Activated naive CD4-positive, alpha-beta T cell treated with anti-CD3 and anti-CD28 coated beads for 36 hours (primary cell): ENCODE measurements around the gene HINT2. TPM values are rescaled to one million over a fixed set of nuclear protein-coding genes. Genes with fewer than 3 reads are reported as not detected.

Source experiments
- CTCF ChIA-PET: fragments of 350-600 bp; sonication (Branson Sonifier 250); formaldehyde crosslinking; loops from one replicate; lab custom pipeline; 2021; ENCODE audit warnings: antibody characterized with exemption; lab: Charles Lee
- DNase-seq: peaks from one replicate; pipeline ENCODE4 v3.0.0-alpha.2; 2020
- H3K27ac Mint-ChIP-seq: one replicate; pipeline ENCODE4 v1.8.0; 2021; ENCODE audit warnings: mild to moderate bottlenecking, mixed read lengths
- H3K27me3 Mint-ChIP-seq: one replicate; pipeline ENCODE4 v1.8.0; 2021; ENCODE audit warnings: low read depth, mixed read lengths
- H3K36me3 Mint-ChIP-seq: one replicate; pipeline ENCODE4 v1.8.0; 2021; ENCODE audit warnings: low read depth, mixed read lengths
- H3K4me1 Mint-ChIP-seq: one replicate; pipeline ENCODE4 v1.8.0; 2021; ENCODE audit warnings: low read depth, mixed read lengths
- H3K4me3 Mint-ChIP-seq: one replicate; pipeline ENCODE4 v1.8.0; 2021; ENCODE audit warnings: mild to moderate bottlenecking, moderate library complexity, mixed read lengths
- H3K9me3 Mint-ChIP-seq: one replicate; pipeline ENCODE4 v1.8.0; 2021; ENCODE audit warnings: mixed read lengths
- intact Hi-C: fragments of 100-400 bp; cut with micrococcal nuclease; formaldehyde crosslinking; loops from one replicate; pipeline ENCODE4 v1.15.1; 2023
- total RNA-seq, 2 experiments: library from RNA; stranded (reverse); gene quantifications; one replicate each; pipeline ENCODE4 v1.2.3, GENCODE V29; 2021

Gene HINT2
- total RNA-seq, 2 experiments from 2014 or later = 61.0 to 68.3 TPM

DNA sequence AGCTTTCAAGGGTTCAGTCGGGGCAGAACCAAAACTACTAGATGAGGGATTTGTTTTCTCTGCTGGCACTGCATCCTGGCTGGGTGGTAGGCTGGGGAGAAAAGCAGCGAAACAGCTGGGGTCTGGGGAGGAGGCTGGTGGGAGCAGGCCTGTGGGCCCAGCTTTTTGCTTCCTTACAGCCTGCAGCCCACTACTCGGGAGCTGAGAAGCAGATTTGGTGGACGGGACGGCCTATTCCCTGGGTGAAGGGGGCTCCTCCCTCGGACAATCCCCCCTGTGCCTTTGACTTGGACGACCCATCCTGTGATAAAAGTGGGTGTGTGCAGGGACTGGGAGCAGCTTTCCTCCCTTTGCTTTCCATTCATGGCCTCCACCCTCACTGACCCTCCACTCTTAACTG lies 14.3 kb downstream of the HINT2 start:
- Mint-ChIP-seq H3K27me3 (no peaks in the 10 kb centered on the region), H3K4me3 (no peak overlapping the region), H3K27ac (no peak overlapping the region), H3K4me1 (peaks cover 12% of the 10 kb centered on the region), H3K9me3 (no peaks in the 10 kb centered on the region), H3K36me3 (peaks cover 3% of the 10 kb centered on the region)
- CTCF ChIA-PET = no interaction called here
- no peak for DNase-seq
- intact Hi-C loops = no loop called here

GRCh38 chr9:35798658-35799374 lies 16.0 kb downstream of the HINT2 start:
- H3K9me3 Mint-ChIP-seq = no peaks in the 10 kb centered on the region
- H3K4me1 Mint-ChIP-seq = peaks cover 12% of the 10 kb centered on the region
- H3K27me3 Mint-ChIP-seq = no peaks in the 10 kb centered on the region
- CTCF ChIA-PET = interaction anchor here (0.6 to 1.9 kb wide), 4 partner anchors 8 to 83 kb away, joined by 3 to 9 read pairs (median 5); no protein-coding TSS in a partner anchor
- H3K27ac Mint-ChIP-seq = no peak overlapping the region
- no peak overlapping the region for H3K4me3 Mint-ChIP-seq
- intact Hi-C loops = no loop called here
- H3K36me3 Mint-ChIP-seq = peaks cover 3% of the 10 kb centered on the region
- peak; percentile 64 for DNase-seq

- Mint-ChIP-seq H3K27ac (no peak overlapping the region), H3K36me3 (peaks cover 3% of the 10 kb centered on the region), H3K27me3 (no peaks in the 10 kb centered on the region), H3K4me3 (no peak overlapping the region), H3K9me3 (no peaks in the 10 kb centered on the region), H3K4me1 (peaks cover 12% of the 10 kb centered on the region)
- CTCF ChIA-PET = interaction anchor here (1.5 to 1.9 kb wide), 3 partner anchors 29 to 393 kb away, joined by 3 to 9 read pairs (median 4); partner anchors contain the start of gene CLTA
- intact Hi-C loops = no loop called here
- DNase-seq = no peak
Measured at GRCh38 chr9:35797311-35798109, 17.3 kb downstream of the HINT2 start.

GRCh38 chr9:35795695-35796094 lies 19.1 kb downstream of the HINT2 start:
- no peak for DNase-seq
- Mint-ChIP-seq H3K27me3 (no peaks in the 10 kb centered on the region), H3K27ac (no peak overlapping the region), H3K9me3 (no peaks in the 10 kb centered on the region), H3K36me3 (no peaks in the 10 kb centered on the region), H3K4me3 (no peak overlapping the region), H3K4me1 (peaks cover 12% of the 10 kb centered on the region)
- intact Hi-C loops = no loop called here
- CTCF ChIA-PET = interaction anchor here (0.6 to 1.6 kb wide), 5 partner anchors 16 to 395 kb away, joined by 3 to 8 read pairs (median 3); partner anchors contain the start of genes CLTA and SPAG8

DNA sequence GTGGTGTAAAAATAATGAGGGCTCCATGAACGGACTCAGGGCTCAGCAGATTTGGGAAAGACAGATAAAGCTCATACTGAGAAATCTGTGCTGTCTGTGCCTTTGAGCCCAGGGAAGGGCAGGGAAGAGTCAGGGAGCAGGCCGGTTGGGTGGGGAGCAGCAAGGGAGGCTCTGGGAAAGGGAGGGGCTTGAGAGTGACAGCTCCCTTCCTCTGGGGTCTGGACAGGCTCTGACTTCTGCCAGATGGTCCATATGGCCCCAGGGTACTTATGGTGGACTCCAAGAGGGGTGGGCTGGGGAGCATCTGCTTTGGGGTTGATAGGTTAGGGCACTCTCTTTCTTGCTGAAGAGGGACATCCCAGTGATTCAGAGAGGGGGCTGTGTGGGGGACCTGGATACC lies 21.4 kb downstream of the HINT2 start:
- Mint-ChIP-seq H3K27me3 (no peaks in the 10 kb centered on the region), H3K4me1 (peaks cover 5% of the 10 kb centered on the region), H3K4me3 (no peak overlapping the region), H3K27ac (no peak overlapping the region), H3K9me3 (no peaks in the 10 kb centered on the region), H3K36me3 (no peaks in the 10 kb centered on the region)
- no peak for DNase-seq
- intact Hi-C loops = loop anchor here (5.0 kb wide), 1 partner anchor 229 kb away; no protein-coding TSS in a partner anchor
- CTCF ChIA-PET = interaction anchor here (0.7 to 2.2 kb wide), 2 partner anchors 19 to 89 kb away, joined by 3 to 11 read pairs; partner anchors contain the start of gene SPAG8

DNA sequence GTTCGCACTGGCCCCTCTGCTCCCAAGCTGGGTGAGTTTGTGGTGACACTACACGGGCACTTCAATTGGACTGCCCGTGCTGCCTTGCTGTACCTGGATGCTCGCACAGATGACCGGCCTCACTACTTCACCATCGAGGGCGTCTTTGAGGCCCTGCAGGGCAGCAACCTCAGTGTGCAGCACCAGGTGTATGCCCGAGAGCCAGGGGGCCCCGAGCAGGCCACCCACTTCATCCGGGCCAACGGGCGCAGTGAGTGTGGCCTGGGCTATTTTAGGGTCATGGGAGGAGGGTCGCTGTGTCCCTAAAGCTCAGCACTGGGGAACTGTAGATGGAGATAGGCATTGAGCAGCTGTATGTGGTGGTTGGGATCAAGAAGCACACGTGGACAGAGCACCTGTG lies 22.0 kb downstream of the HINT2 start:
- no peaks in the 10 kb centered on the region for H3K27me3 Mint-ChIP-seq
- CTCF ChIA-PET = interaction anchor here (0.7 to 2.2 kb wide), 3 partner anchors 19 to 89 kb away, joined by 3 to 11 read pairs (median 3); partner anchors contain the start of gene SPAG8
- H3K27ac Mint-ChIP-seq = no peak overlapping the region
- intact Hi-C loops = loop anchor here (5.0 kb wide), 1 partner anchor 229 kb away; no protein-coding TSS in a partner anchor
- no peak overlapping the region for H3K4me3 Mint-ChIP-seq
- no peaks in the 10 kb centered on the region for H3K36me3 Mint-ChIP-seq
- no peak for DNase-seq
- H3K9me3 Mint-ChIP-seq = no peaks in the 10 kb centered on the region
- peaks cover 4% of the 10 kb centered on the region for H3K4me1 Mint-ChIP-seq

GRCh38 chr9:35792024-35792813 lies 22.6 kb downstream of the HINT2 start:
- Mint-ChIP-seq H3K36me3 (peaks cover 2% of the 10 kb centered on the region), H3K4me3 (no peak overlapping the region), H3K9me3 (no peaks in the 10 kb centered on the region), H3K27ac (no peak overlapping the region), H3K27me3 (no peaks in the 10 kb centered on the region), H3K4me1 (peaks cover 4% of the 10 kb centered on the region)
- CTCF ChIA-PET = interaction anchor here (0.7 to 2.2 kb wide), 2 partner anchors 83 to 90 kb away, joined by 3 to 11 read pairs; no protein-coding TSS in a partner anchor
- intact Hi-C loops = loop anchor here (5.0 kb wide), 1 partner anchor 230 kb away; no protein-coding TSS in a partner anchor
- DNase-seq = no peak

DNA sequence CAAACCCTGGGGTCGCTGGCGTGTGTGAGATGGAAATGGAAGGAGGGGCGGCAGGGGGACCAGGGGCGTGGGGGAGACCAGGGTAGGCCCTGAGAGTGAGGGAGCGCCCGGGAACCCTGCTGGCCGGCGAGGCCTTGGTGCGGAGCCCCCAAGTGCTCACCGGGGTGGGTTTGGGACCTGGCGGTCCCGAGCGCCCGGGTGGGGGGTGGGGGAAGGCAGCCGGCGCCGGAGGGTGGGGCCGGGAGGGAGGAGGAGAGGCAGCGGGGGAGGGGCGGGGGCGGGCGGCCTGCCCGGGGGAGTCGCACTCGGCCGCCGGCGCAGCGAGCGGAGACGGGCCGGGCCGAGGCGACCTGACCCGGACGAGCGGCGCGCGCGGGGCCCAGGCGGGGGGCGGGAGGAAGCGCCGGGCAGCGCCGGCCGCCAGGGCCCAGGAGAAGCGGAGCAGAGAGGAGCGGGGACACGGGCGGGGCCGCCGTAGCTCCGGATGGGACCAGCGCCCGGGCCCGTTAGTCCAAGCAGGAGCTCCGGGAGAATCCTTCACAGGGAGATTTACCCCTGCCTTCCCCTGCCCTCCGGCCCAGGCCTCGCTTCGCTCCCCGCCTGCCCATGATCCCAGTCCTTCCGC lies 23.4 kb downstream of the HINT2 start, which contains the start of gene NPR2:
NPR2 (plus strand) TSS at position 295 of the 625 bp plus-strand sequence. CDS start 818 bp downstream, outside the sequence.
- H3K4me3 Mint-ChIP-seq = no peak within 1 kb of the TSS
- CTCF ChIA-PET = interaction anchor here (2.2 kb wide), 1 partner anchor 91 kb away, joined by 11 read pairs; no protein-coding TSS in a partner anchor
- DNase-seq = no peak
- intact Hi-C loops = loop anchor here (2.0 to 5.0 kb wide), 2 partner anchors 21 to 231 kb away; partner anchors contain the start of gene SPAG8
- H3K27me3 Mint-ChIP-seq = no peaks in the 10 kb centered on the region
- H3K27ac Mint-ChIP-seq = no peak within 1 kb of the TSS
- no peaks in the 10 kb centered on the region for H3K4me1 Mint-ChIP-seq
- peaks cover 5% of the 10 kb centered on the region for H3K36me3 Mint-ChIP-seq
- no peaks in the 10 kb centered on the region for H3K9me3 Mint-ChIP-seq

GRCh38 chr9:35790385-35791296 lies 24.2 kb downstream of the HINT2 start:
- Mint-ChIP-seq H3K9me3 (no peaks in the 10 kb centered on the region), H3K4me3 (no peak overlapping the region), H3K36me3 (peaks cover 11% of the 10 kb centered on the region), H3K27me3 (no peaks in the 10 kb centered on the region), H3K4me1 (no peaks in the 10 kb centered on the region), H3K27ac (no peak overlapping the region)
- intact Hi-C loops = loop anchor here (1.0 to 5.0 kb wide), 4 partner anchors 22 to 232 kb away; partner anchors contain the start of gene SPAG8
- CTCF ChIA-PET = interaction anchor here (0.6 to 3.6 kb wide), 44 partner anchors 8 to 1959 kb away, joined by 3 to 33 read pairs (median 4); partner anchors contain the start of genes FAM221B, HINT2 and SPAG8
- peak; percentile 69 for DNase-seq

DNA sequence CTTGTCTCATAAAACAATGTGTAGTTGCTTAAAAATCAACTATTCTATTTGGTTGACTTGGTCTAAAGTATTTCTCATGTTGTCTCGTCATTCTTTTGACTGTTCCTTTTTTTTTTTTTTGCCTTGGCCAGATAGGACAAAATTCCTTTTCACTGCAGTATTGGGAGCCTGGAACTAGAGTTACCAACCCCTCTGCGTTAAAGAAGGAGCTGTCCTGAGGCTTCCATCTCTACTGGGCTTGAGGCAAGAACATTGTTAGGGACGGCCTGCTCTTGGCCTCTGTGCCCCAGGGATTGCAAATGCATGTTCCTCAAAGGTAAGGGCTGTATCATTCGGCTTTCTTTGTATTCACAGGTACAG lies 24.8 kb downstream of the HINT2 start:
- Mint-ChIP-seq H3K36me3 (peaks cover 12% of the 10 kb centered on the region), H3K27ac (no peak overlapping the region), H3K27me3 (no peaks in the 10 kb centered on the region), H3K9me3 (no peaks in the 10 kb centered on the region), H3K4me1 (no peaks in the 10 kb centered on the region), H3K4me3 (no peak overlapping the region)
- CTCF ChIA-PET = interaction anchor here (0.7 to 3.6 kb wide), 35 partner anchors 9 to 1958 kb away, joined by 3 to 33 read pairs (median 5); partner anchors contain the start of genes FAM221B, HINT2 and SPAG8
- intact Hi-C loops = loop anchor here (1.0 to 5.0 kb wide), 4 partner anchors 23 to 232 kb away; partner anchors contain the start of gene SPAG8
- DNase-seq = no peak
